ENCODE measurements around the gene MRPL52. TPM values are rescaled to one million over a fixed set of nuclear protein-coding genes. Genes with fewer than 3 reads are reported as not detected.
A peak's percentile ranks its signal among the peaks of the same experiment; 100 is the strongest.

MRPL52 gene
- total and polyA plus RNA-seq, 2 experiments from 2014 or later, result 44.3 to 230 TPM

- Histone ChIP-seq H3K27ac (peak overlapping the region; percentile 94), H3K27me3 (replicated peaks; ENCODE audit: insufficient read depth) (no peaks in the 10 kb centered on the region), H3K9me2 (ENCODE audit: insufficient read depth) (no peaks in the 10 kb centered on the region), H3F3A (ENCODE audit: insufficient read depth) (peaks cover 71% of the 10 kb centered on the region), H3K36me3 (ENCODE audit: low read depth) (peaks cover 34% of the 10 kb centered on the region), H3K79me2 (ENCODE audit: insufficient read depth) (peaks cover 89% of the 10 kb centered on the region), H3K9ac (peak overlapping the region; percentile 99), H3K4me1 (ENCODE audit: insufficient read depth) (peaks cover 45% of the 10 kb centered on the region), H3K9me3 (ENCODE audit: low read depth) (no peaks in the 10 kb centered on the region), H3K4me3 (peak overlapping the region; percentile 88), H3K4me2 (ENCODE audit: unreplicated experiment) (peak overlapping the region; percentile 96), H4K20me1 (ENCODE audit: insufficient read depth) (no peaks in the 10 kb centered on the region), H2AFZ (no peak overlapping the region)
- no peak for TF ChIP-seq EZH2 (IDR thresholded peaks at IDR 0.05; ENCODE audit: insufficient read depth, poor library complexity, severe bottlenecking)
- no peak for TF ChIP-seq EZH2phosphoT487 (IDR thresholded peaks at IDR 0.05; ENCODE audit: insufficient read depth, low read depth)
- in situ Hi-C loops (cut with MboI), result no loop called here
- DNase-seq, result peak; percentile 60
- WGBS, 2 experiments (ENCODE audit: low coverage in 1 of 2, low lambda C conversion rate in 2 of 2, missing lambda C conversion rate in 2 of 2), result 1 to 2% methylated on average over 6 of the region's 6 CpGs
Observed at GRCh38 chr14:22839159-22839779, 9.6 kb downstream of the MRPL52 start.

GRCh38 chr14:22841311-22841710 lies 11.6 kb downstream of the MRPL52 start:
- H2AFZ ChIP-seq, result no peak overlapping the region
- H3K9ac ChIP-seq, result peak overlapping the region; percentile 99
- H4K20me1 ChIP-seq (ENCODE audit: insufficient read depth), result no peaks in the 10 kb centered on the region
- H3K27me3 ChIP-seq (replicated peaks; ENCODE audit: insufficient read depth), result no peaks in the 10 kb centered on the region
- H3K27ac ChIP-seq, result peak overlapping the region; percentile 94
- in situ Hi-C loops (cut with MboI), result no loop called here
- peaks cover 78% of the 10 kb centered on the region for H3F3A ChIP-seq (ENCODE audit: insufficient read depth)
- 64 to 68% methylated on average over 7 to 9 of the region's 9 CpGs for WGBS, 2 experiments (ENCODE audit: low coverage in 1 of 2, low lambda C conversion rate in 2 of 2, missing lambda C conversion rate in 2 of 2)
- no peaks in the 10 kb centered on the region for H3K9me2 ChIP-seq (ENCODE audit: insufficient read depth)
- TF ChIP-seq EZH2 (IDR thresholded peaks at IDR 0.05; ENCODE audit: insufficient read depth, poor library complexity, severe bottlenecking), result no peak
- no peak for TF ChIP-seq EZH2phosphoT487 (IDR thresholded peaks at IDR 0.05; ENCODE audit: insufficient read depth, low read depth)
- peaks cover 49% of the 10 kb centered on the region for H3K4me1 ChIP-seq (ENCODE audit: insufficient read depth)
- no peaks in the 10 kb centered on the region for H3K9me3 ChIP-seq (ENCODE audit: low read depth)
- no peak overlapping the region; the same call in 1 of the 2 replicates for H3K4me3 ChIP-seq
- DNase-seq, result no peak
- H3K36me3 ChIP-seq (ENCODE audit: low read depth), result peaks cover 48% of the 10 kb centered on the region
- no peak overlapping the region for H3K4me2 ChIP-seq (ENCODE audit: unreplicated experiment)
- peaks cover 98% of the 10 kb centered on the region for H3K79me2 ChIP-seq (ENCODE audit: insufficient read depth)

GRCh38 chr14:22841769-22842168 lies 12.1 kb downstream of the MRPL52 start:
- Histone ChIP-seq H3K4me3 (no peak overlapping the region), H2AFZ (no peak overlapping the region), H3K9me3 (ENCODE audit: low read depth) (no peaks in the 10 kb centered on the region), H3K9ac (peak overlapping the region; percentile 99), H3K79me2 (ENCODE audit: insufficient read depth) (peaks cover 96% of the 10 kb centered on the region), H3K4me2 (ENCODE audit: unreplicated experiment) (no peak overlapping the region), H3K4me1 (ENCODE audit: insufficient read depth) (peaks cover 53% of the 10 kb centered on the region), H3K9me2 (ENCODE audit: insufficient read depth) (no peaks in the 10 kb centered on the region), H3F3A (ENCODE audit: insufficient read depth) (peaks cover 83% of the 10 kb centered on the region), H4K20me1 (ENCODE audit: insufficient read depth) (no peaks in the 10 kb centered on the region), H3K27ac (peak overlapping the region; percentile 94), H3K27me3 (replicated peaks; ENCODE audit: insufficient read depth) (no peaks in the 10 kb centered on the region), H3K36me3 (ENCODE audit: low read depth) (peaks cover 52% of the 10 kb centered on the region)
- TF ChIP-seq EZH2 (IDR thresholded peaks at IDR 0.05; ENCODE audit: insufficient read depth, poor library complexity, severe bottlenecking) (no peak), EZH2phosphoT487 (IDR thresholded peaks at IDR 0.05; ENCODE audit: insufficient read depth, low read depth) (no peak)
- DNase-seq, result no peak
- in situ Hi-C loops (cut with MboI), result no loop called here
- 79 to 82% methylated on average over 8 of the region's 8 CpGs for WGBS, 2 experiments (ENCODE audit: low coverage in 1 of 2, low lambda C conversion rate in 2 of 2, missing lambda C conversion rate in 2 of 2)

- no peaks in the 10 kb centered on the region for H3K9me3 ChIP-seq (ENCODE audit: low read depth)
- WGBS, 2 experiments (ENCODE audit: low coverage in 1 of 2, low lambda C conversion rate in 2 of 2, missing lambda C conversion rate in 2 of 2), result 58 to 61% methylated on average over 27 to 28 of the region's 28 CpGs
- H3K27me3 ChIP-seq (replicated peaks; ENCODE audit: insufficient read depth), result no peaks in the 10 kb centered on the region
- peaks cover 56% of the 10 kb centered on the region for H3K4me1 ChIP-seq (ENCODE audit: insufficient read depth)
- peak overlapping the region; percentile 94 for H3K27ac ChIP-seq
- no peak overlapping the region for H2AFZ ChIP-seq
- DNase-seq, result peak; percentile 46
- H4K20me1 ChIP-seq (ENCODE audit: insufficient read depth), result no peaks in the 10 kb centered on the region
- H3K4me3 ChIP-seq, result no peak overlapping the region
- peaks cover 54% of the 10 kb centered on the region for H3K36me3 ChIP-seq (ENCODE audit: low read depth)
- peaks cover 85% of the 10 kb centered on the region for H3F3A ChIP-seq (ENCODE audit: insufficient read depth)
- H3K4me2 ChIP-seq (ENCODE audit: unreplicated experiment), result no peak overlapping the region
- TF ChIP-seq EZH2 (IDR thresholded peaks at IDR 0.05; ENCODE audit: insufficient read depth, poor library complexity, severe bottlenecking) (no peak), EZH2phosphoT487 (IDR thresholded peaks at IDR 0.05; ENCODE audit: insufficient read depth, low read depth) (no peak)
- H3K79me2 ChIP-seq (ENCODE audit: insufficient read depth), result peaks cover 89% of the 10 kb centered on the region
- in situ Hi-C loops (cut with MboI), result no loop called here
- no peaks in the 10 kb centered on the region for H3K9me2 ChIP-seq (ENCODE audit: insufficient read depth)
- peak overlapping the region; percentile 99 for H3K9ac ChIP-seq
Observed at GRCh38 chr14:22842211-22843122, 12.8 kb downstream of the MRPL52 start.

Data from GM23248 (cell line).